ENCODE results near the gene ZNF90. TPM values are rescaled to one million over a fixed set of nuclear protein-coding genes. Genes with fewer than 3 reads are reported as not detected.
"Not testable (repeated sequence)": the region's sequence is repeated elsewhere in the genome, so short reads cannot be mapped to it uniquely, and the experiment has no call there.

The ZNF90 gene
- total RNA-seq, 3 donors from 2014 or later = 3.6 to 7.5 (median 4.5) TPM

- ATAC-seq; DNase-seq; H3K27me3 Mint-ChIP-seq (ENCODE audit: low read depth); H3K36me3 Mint-ChIP-seq (ENCODE audit: insufficient read depth); H3K9me3 Mint-ChIP-seq; H3K4me1 Mint-ChIP-seq (ENCODE audit: low read depth); H3K4me3 Mint-ChIP-seq: not testable (repeated sequence)
Measured at GRCh38 chr19:20152506-20152905, 74.7 kb downstream of the ZNF90 start.

DNA sequence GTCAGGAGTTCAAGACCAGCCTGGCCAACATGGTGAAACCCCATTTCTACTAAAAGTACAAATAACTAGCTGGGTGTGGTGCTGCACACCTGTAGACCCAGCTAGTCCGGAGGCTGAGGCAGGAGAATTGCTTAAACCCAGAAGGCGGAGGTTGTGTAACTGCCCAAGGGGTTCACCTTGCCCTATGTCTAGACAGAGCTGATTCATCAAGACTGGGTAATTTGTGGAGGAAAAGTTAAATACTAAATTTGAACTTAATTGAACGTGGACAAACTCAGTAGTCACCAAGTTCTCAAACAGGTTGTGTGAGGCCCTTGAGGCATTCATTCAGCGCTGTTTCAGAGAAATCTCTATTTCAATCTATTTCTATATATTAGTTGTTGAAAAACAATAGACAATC lies 75.5 kb downstream of the ZNF90 start:
- no peak overlapping the region for H3K4me3 Mint-ChIP-seq
- no peaks in the 10 kb centered on the region for H3K9me3 Mint-ChIP-seq
- no peak for ATAC-seq

DNA sequence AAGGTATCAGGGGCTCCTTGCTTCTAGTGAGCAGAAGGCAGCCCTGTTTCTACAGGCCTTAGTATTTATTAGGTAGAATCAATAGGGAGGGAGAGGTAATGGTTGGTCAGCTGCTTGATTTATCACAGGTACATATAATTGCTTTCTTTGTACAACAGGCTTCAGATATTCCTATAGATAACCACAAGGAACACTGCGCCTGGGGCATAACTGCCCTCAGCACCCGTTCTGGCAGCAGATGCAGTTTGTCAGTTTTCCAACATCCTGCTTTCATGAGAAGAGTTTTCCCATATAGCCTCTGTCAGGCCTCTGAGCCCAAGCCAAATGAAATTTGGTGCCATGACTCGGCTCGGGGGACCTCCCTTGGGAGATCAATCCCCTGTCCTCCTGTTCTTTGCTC lies 76.8 kb downstream of the ZNF90 start:
- DNase-seq = no peak
- ATAC-seq = no peak
- H3K4me1 Mint-ChIP-seq (ENCODE audit: low read depth) = no peaks in the 10 kb centered on the region
- no peaks in the 10 kb centered on the region for H3K36me3 Mint-ChIP-seq (ENCODE audit: insufficient read depth)
- no peaks in the 10 kb centered on the region for H3K27me3 Mint-ChIP-seq (ENCODE audit: low read depth)
- no peaks in the 10 kb centered on the region for H3K9me3 Mint-ChIP-seq
- no peak overlapping the region for H3K4me3 Mint-ChIP-seq

More for the DNA sequence above, 75.5 kb downstream of the ZNF90 start:
- H3K36me3 Mint-ChIP-seq (ENCODE audit: insufficient read depth) = no peaks in the 10 kb centered on the region
- no peaks in the 10 kb centered on the region for H3K27me3 Mint-ChIP-seq (ENCODE audit: low read depth)
- DNase-seq = no peak
- H3K4me1 Mint-ChIP-seq (ENCODE audit: low read depth) = no peaks in the 10 kb centered on the region

- Mint-ChIP-seq H3K4me1 (ENCODE audit: low read depth) (peaks cover 20% of the 10 kb centered on the region), H3K36me3 (ENCODE audit: insufficient read depth) (peaks cover 5% of the 10 kb centered on the region), H3K9me3 (peaks cover 11% of the 10 kb centered on the region), H3K27me3 (ENCODE audit: low read depth) (no peaks in the 10 kb centered on the region), H3K4me3 (no peak overlapping the region)
- no peak for ATAC-seq
- no peak for DNase-seq
Measured at GRCh38 chr19:20162821-20163220, 85.0 kb downstream of the ZNF90 start.

GRCh38 chr19:20164456-20164855 lies 86.7 kb downstream of the ZNF90 start:
- Mint-ChIP-seq H3K9me3 (peaks cover 11% of the 10 kb centered on the region), H3K27me3 (ENCODE audit: low read depth) (no peaks in the 10 kb centered on the region), H3K36me3 (ENCODE audit: insufficient read depth) (peaks cover 5% of the 10 kb centered on the region), H3K4me3 (no peak overlapping the region), H3K4me1 (ENCODE audit: low read depth) (peaks cover 20% of the 10 kb centered on the region)
- ATAC-seq = no peak
- DNase-seq = no peak

DNA sequence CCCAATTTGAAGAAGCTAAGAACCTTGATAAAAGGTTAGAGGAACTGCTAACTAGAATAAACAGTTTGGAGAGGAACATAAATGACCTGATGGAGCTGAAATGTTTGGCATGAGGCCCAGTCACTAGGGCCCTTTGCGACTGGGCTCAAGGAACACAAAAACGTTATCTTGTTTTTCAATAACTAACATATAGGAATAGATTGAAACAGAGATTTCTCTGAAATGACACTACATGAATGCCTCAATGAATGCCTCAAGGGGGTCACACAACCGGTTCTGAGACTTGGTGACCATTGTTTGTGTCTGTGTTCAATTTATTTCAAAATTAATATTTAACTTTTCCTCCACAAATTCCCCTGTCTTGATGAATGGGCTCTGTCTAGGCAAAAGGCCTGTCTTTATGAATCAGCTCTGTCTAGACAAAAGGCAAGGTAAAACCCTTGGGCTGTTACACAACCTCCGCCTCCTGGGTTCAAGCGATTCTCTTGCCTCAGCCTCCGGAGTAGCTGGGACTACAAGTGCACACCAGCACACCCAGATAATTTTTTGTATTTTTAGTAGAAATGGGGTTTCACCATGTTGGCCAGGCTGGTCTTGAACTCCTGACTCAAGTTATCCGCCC lies 88.3 kb downstream of the ZNF90 start:
- ATAC-seq (no peak), DNase-seq (no peak)
- H3K4me1 Mint-ChIP-seq (ENCODE audit: low read depth) = peaks cover 25% of the 10 kb centered on the region
- H3K36me3 Mint-ChIP-seq (ENCODE audit: insufficient read depth) = peaks cover 14% of the 10 kb centered on the region
- no peak overlapping the region for H3K4me3 Mint-ChIP-seq
- H3K27me3 Mint-ChIP-seq (ENCODE audit: low read depth) = no peaks in the 10 kb centered on the region
- peaks cover 11% of the 10 kb centered on the region for H3K9me3 Mint-ChIP-seq

GRCh38 chr19:20167020-20167644 lies 89.3 kb downstream of the ZNF90 start, which contains the start of gene ZNF486:
ZNF486 (plus strand) TSS chr19:20167214; CDS start chr19:20167331, 117 bp downstream.
- Mint-ChIP-seq H3K4me1 (ENCODE audit: low read depth) (peaks cover 31% of the 10 kb centered on the region), H3K27me3 (ENCODE audit: low read depth) (no peaks in the 10 kb centered on the region), H3K4me3 (peak within 1 kb of the TSS; percentile 98), H3K9me3 (peaks cover 17% of the 10 kb centered on the region), H3K36me3 (ENCODE audit: insufficient read depth) (peaks cover 22% of the 10 kb centered on the region)
- DNase-seq (peak; percentile 86), ATAC-seq (peak; percentile 99)

DNA sequence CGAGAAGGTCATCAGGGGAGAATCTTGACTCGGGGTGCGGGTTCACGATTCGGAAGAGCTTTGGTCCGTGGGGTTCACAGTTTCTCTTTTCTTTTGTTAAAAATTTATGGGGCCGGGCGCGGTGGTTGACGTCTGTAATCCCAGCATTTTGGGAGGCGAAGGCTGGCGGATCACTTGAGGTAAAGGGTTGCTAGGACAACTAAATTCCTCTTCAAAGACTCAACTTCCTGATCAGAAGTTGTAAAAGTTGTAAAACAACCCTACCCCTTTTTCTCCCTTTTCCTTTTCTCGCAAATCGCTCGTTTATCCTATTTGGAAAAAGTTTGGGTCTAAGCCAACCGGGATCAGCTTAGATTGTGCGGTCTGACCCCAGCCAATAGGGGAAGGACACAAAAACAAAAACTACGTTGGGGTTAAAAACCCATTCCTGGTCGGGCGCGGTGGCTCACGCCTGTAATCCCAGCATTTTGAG lies 89.9 kb downstream of the ZNF90 start:
- Mint-ChIP-seq H3K27me3 (ENCODE audit: low read depth) (no peaks in the 10 kb centered on the region), H3K4me1 (ENCODE audit: low read depth) (peaks cover 25% of the 10 kb centered on the region), H3K36me3 (ENCODE audit: insufficient read depth) (peaks cover 21% of the 10 kb centered on the region), H3K9me3 (peaks cover 12% of the 10 kb centered on the region), H3K4me3 (peak overlapping the region; percentile 98)
- no peak for DNase-seq
- no peak for ATAC-seq

Other genes with a start within 250 kb of the ZNF90 start
- gene ZNF253, start 212.1 kb upstream of the ZNF90 start, total RNA-seq = 1 to 10 TPM; 3.2 to 4.7 (median 4.4) TPM
- 1 to 10 TPM; 2.6 to 3.3 (median 2.7) TPM for gene ZNF93, start 177.1 kb upstream of the ZNF90 start, total RNA-seq
- 1 to 10 TPM; 6.2 to 8.9 (median 8.7) TPM for gene ZNF682, start 38.5 kb upstream of the ZNF90 start, total RNA-seq
- 1 to 10 TPM; 4.3 to 5.2 (median 4.3) TPM for gene ZNF486, start 89.2 kb downstream of the ZNF90 start, total RNA-seq